Colonic mucosa (tissue), 4 donors: ENCODE results near the gene POMT1. TPM values are rescaled to one million over a fixed set of nuclear protein-coding genes. Genes with fewer than 3 reads are reported as not detected.

ENCODE experiments used
- DNase-seq: peaks from one replicate; pipeline ENCODE4 v3.0.0-alpha.2; 2020
- H3K27ac ChIP-seq: fragments of 200-600 bp; one replicate; pipeline ENCODE4 v1.8.0; 2021
- H3K27me3 ChIP-seq: fragments of 200-600 bp; one replicate; pipeline ENCODE4 v1.8.0; 2021
- H3K36me3 ChIP-seq: fragments of 200-600 bp; one replicate; pipeline ENCODE4 v1.8.0; 2021
- H3K4me1 ChIP-seq: fragments of 200-600 bp; one replicate; pipeline ENCODE4 v1.8.0; 2021; ENCODE audit warnings: mild to moderate bottlenecking
- H3K4me3 ChIP-seq: fragments of 200-600 bp; one replicate; pipeline ENCODE4 v1.8.0; 2021
- H3K9ac ChIP-seq, 2 donors: one replicate each; pipeline ENCODE4 v1.7.0; 2013; ENCODE audit warnings: control low read depth in 2 of 2, low read depth in 2 of 2, low read length in 2 of 2
- H3K9me3 ChIP-seq: fragments of 200-600 bp; one replicate; pipeline ENCODE4 v1.8.0; 2021
- CTCF ChIP-seq: fragments of 200-600 bp; IDR thresholded peaks from one replicate; pipeline ENCODE4 v1.8.0; 2022; ENCODE audit warnings: antibody characterized with exemption, mild to moderate bottlenecking
- intact Hi-C: fragments of 100-400 bp; cut with DNase I; formaldehyde crosslinking; loops from one replicate; pipeline ENCODE4 v1.14.1; 2022
- total RNA-seq, 2 donors: library from RNA; stranded (reverse); fragmentation: NEBNext Ultra II Directional in 1 of 2; extraction: Animal tissue kit (Norgen Biotek cat#: 25700) in 1 of 2; gene quantifications; one replicate each; pipeline ENCODE4 v1.2.1, GENCODE V29; 2021
- donor health status: healthy.
- donor health status: DM: no; HTN: no; CAD: no.
- donor health status: DM: no; HTN: no; CAD: no.

The POMT1 gene
- total RNA-seq, 2 donors from 2014 or later = 24.0 to 28.8 TPM

GRCh38 chr9:131478421-131478868 is 24.3 kb upstream of the POMT1 start:
- Histone ChIP-seq H3K27ac (no peak overlapping the region), H3K4me1 (no peaks in the 10 kb centered on the region), H3K4me3 (no peak overlapping the region), H3K27me3 (no peaks in the 10 kb centered on the region), H3K9me3 (no peaks in the 10 kb centered on the region), H3K36me3 (peaks cover 52% of the 10 kb centered on the region), H3K9ac (no peak overlapping the region)
- DNase-seq = peak; percentile 33
- intact Hi-C loops = loop anchor here (2.0 kb wide), 1 partner anchor 128 kb away; no protein-coding TSS in a partner anchor
- TF ChIP-seq CTCF = peak; percentile 32

DNA sequence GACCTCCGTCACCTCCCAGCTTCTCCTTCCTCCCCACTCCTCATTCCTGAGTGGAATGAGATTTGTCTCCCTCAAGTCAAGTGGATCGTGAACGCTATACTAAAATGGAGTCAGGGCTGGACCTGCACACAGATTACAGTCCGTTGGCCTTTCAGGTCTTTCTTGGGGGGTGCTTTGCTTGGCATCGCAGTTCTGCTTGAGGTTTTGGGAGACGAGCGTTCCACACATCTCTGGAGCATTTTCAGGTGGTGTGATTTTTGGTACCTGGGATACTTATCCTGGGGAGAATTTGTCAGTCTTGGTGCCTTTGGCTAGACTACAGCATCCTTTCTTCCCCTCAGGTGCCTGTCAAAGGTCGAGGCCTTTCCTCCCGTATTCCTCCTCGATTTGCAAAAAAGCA is 23.8 kb upstream of the POMT1 start:
- no peak overlapping the region for H3K4me3 ChIP-seq
- peaks cover 52% of the 10 kb centered on the region for H3K36me3 ChIP-seq
- no peak for TF ChIP-seq CTCF
- H3K27ac ChIP-seq = no peak overlapping the region
- H3K4me1 ChIP-seq = no peaks in the 10 kb centered on the region
- no peak overlapping the region for H3K9ac ChIP-seq
- no peak for DNase-seq
- H3K9me3 ChIP-seq = no peaks in the 10 kb centered on the region
- no peaks in the 10 kb centered on the region for H3K27me3 ChIP-seq
- intact Hi-C loops = loop anchor here (2.0 kb wide), 1 partner anchor 128 kb away; no protein-coding TSS in a partner anchor

GRCh38 chr9:131480258-131480657 is 22.5 kb upstream of the POMT1 start:
- H3K9ac ChIP-seq = no peak overlapping the region
- H3K9me3 ChIP-seq = no peaks in the 10 kb centered on the region
- H3K27ac ChIP-seq = no peak overlapping the region
- no peak for DNase-seq
- peaks cover 55% of the 10 kb centered on the region for H3K36me3 ChIP-seq
- intact Hi-C loops = no loop called here
- no peaks in the 10 kb centered on the region for H3K4me1 ChIP-seq
- no peak overlapping the region for H3K4me3 ChIP-seq
- TF ChIP-seq CTCF = no peak
- H3K27me3 ChIP-seq = no peaks in the 10 kb centered on the region

DNA sequence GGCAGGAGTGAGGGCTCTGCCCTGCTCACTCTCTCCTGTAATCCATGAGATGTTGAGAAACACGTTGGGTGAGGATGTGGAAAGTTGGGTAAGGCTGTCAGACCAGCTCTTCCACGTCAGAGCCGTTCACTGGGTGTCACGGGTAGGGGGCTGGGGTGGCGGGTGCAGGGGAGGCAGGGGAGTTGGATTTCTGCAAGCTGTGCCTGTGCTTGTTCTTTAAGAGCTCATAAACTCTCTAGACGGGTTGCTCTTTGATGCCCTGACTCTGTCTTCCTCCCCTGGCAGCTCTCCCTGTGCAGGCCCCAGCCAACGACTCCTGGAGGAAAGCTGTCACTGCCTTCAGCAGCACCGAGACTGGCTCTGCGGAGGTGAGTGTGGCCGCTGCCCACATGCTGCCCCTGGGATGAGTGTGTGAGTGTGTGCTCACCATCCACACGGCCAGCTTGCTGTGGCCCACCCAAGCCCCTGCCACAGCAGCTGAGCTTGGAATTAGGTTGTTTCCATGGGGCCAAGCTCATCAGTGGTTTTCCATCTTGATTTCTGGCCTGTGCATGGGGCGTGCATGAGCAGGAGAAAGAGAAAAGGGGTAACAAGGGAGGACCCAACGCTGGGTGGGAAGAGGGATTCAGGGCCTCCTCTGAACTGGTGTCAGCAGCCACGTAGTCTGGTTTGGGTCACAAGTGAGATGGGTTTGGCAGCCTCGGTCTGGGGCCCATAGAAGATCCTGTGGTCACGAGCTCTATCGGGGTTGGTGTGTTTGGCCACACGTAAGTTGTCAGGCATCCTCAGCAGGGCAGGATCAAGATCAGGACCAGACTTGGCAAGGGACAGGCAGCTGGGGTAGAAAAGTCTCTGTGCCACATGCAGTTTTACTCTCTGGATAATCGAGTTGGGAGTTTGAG is 21.0 kb upstream of the POMT1 start:
- H3K4me3 ChIP-seq = no peak overlapping the region
- H3K9me3 ChIP-seq = no peaks in the 10 kb centered on the region
- peaks cover 47% of the 10 kb centered on the region for H3K36me3 ChIP-seq
- H3K9ac ChIP-seq = no peak overlapping the region
- intact Hi-C loops = no loop called here
- TF ChIP-seq CTCF = no peak
- no peak for DNase-seq
- H3K27me3 ChIP-seq = no peaks in the 10 kb centered on the region
- H3K27ac ChIP-seq = no peak overlapping the region
- no peaks in the 10 kb centered on the region for H3K4me1 ChIP-seq

GRCh38 chr9:131482343-131483006 is 20.2 kb upstream of the POMT1 start:
- H3K4me1 ChIP-seq = no peaks in the 10 kb centered on the region
- H3K4me3 ChIP-seq = no peak overlapping the region
- peaks cover 39% of the 10 kb centered on the region for H3K36me3 ChIP-seq
- no peaks in the 10 kb centered on the region for H3K9me3 ChIP-seq
- no peaks in the 10 kb centered on the region for H3K27me3 ChIP-seq
- H3K9ac ChIP-seq = no peak overlapping the region
- H3K27ac ChIP-seq = no peak overlapping the region
- intact Hi-C loops = no loop called here
- no peak for TF ChIP-seq CTCF
- DNase-seq = no peak
